ENCODE measurements around the gene POR.

POR gene

GRCh38 chr7:75987805-75988567 is 73.0 kb downstream of the POR start:
- Histone ChIP-seq H3K4me3 (no peak overlapping the region), H3K27ac (no peak overlapping the region), H3K27me3 (no peaks in the 10 kb centered on the region), H3K4me2 (no peak overlapping the region), H3K4me1 (no peaks in the 10 kb centered on the region; the same call in 1 of the 2 replicates), H4K20me1 (0 out of 2 replicates have a peak, but pooled peaks cover 4% of the 10 kb centered on the region), H3K36me3 (peaks cover 51% of the 10 kb centered on the region), H3K9ac (no peak overlapping the region), H3K9me3 (no peaks in the 10 kb centered on the region)
- TF ChIP-seq Cebpa-rat (IDR thresholded peaks at IDR 0.05): no peak

GRCh38 chr7:75988568-75989499 is 73.9 kb downstream of the POR start:
- Histone ChIP-seq H3K4me1 (peaks cover 6% of the 10 kb centered on the region; the same call in 1 of the 2 replicates), H3K36me3 (peaks cover 43% of the 10 kb centered on the region), H3K9ac (no peak overlapping the region), H3K27ac (no peak overlapping the region), H3K4me2 (no peak overlapping the region), H3K4me3 (no peak overlapping the region), H4K20me1 (0 out of 2 replicates have a peak, but pooled peaks cover 4% of the 10 kb centered on the region), H3K27me3 (no peaks in the 10 kb centered on the region), H3K9me3 (no peaks in the 10 kb centered on the region)
- TF ChIP-seq Cebpa-rat (IDR thresholded peaks at IDR 0.05): no peak

- H3K4me2 ChIP-seq: no peak overlapping the region
- H3K36me3 ChIP-seq: peaks cover 33% of the 10 kb centered on the region
- H3K27ac ChIP-seq: no peak overlapping the region
- H3K4me3 ChIP-seq: no peak overlapping the region
- H3K9ac ChIP-seq: no peak overlapping the region
- TF ChIP-seq Cebpa-rat (IDR thresholded peaks at IDR 0.05): no peak
- 0 out of 2 replicates have a peak, but pooled peaks cover 4% of the 10 kb centered on the region for H4K20me1 ChIP-seq
- no peaks in the 10 kb centered on the region for H3K27me3 ChIP-seq
- H3K4me1 ChIP-seq: peaks cover 7% of the 10 kb centered on the region; the same call in 1 of the 2 replicates
- H3K9me3 ChIP-seq: no peaks in the 10 kb centered on the region
These were observed 74.8 kb downstream of the POR start for GRCh38 chr7:75989500-75990388.

GRCh38 chr7:75991531-75992082 is 76.7 kb downstream of the POR start:
- Histone ChIP-seq H3K36me3 (peaks cover 29% of the 10 kb centered on the region), H3K27ac (no peak overlapping the region), H4K20me1 (0 out of 2 replicates have a peak, but pooled peaks cover under 1% of the 10 kb centered on the region), H3K4me2 (no peak overlapping the region), H3K4me1 (peaks cover 11% of the 10 kb centered on the region; the same call in 1 of the 2 replicates), H3K9ac (no peak overlapping the region), H3K9me3 (no peaks in the 10 kb centered on the region), H3K27me3 (no peaks in the 10 kb centered on the region), H3K4me3 (no peak overlapping the region)
- TF ChIP-seq Cebpa-rat (IDR thresholded peaks at IDR 0.05): no peak

- no peak overlapping the region for H3K4me3 ChIP-seq
- H4K20me1 ChIP-seq: no peaks in the 10 kb centered on the region
- H3K27ac ChIP-seq: no peak overlapping the region
- no peak overlapping the region for H3K4me2 ChIP-seq
- no peak for TF ChIP-seq Cebpa-rat (IDR thresholded peaks at IDR 0.05)
- H3K9me3 ChIP-seq: no peaks in the 10 kb centered on the region
- H3K36me3 ChIP-seq: peaks cover 29% of the 10 kb centered on the region
- H3K27me3 ChIP-seq: no peaks in the 10 kb centered on the region
- H3K4me1 ChIP-seq: peaks cover 17% of the 10 kb centered on the region
- H3K9ac ChIP-seq: no peak overlapping the region
These were observed 77.3 kb downstream of the POR start for GRCh38 chr7:75992083-75992755.

- H3K9ac ChIP-seq: peak overlapping the region; percentile 81
- no peaks in the 10 kb centered on the region; the same call in 1 of the 2 replicates for H3K9me3 ChIP-seq
- no peak for TF ChIP-seq Cebpa-rat (IDR thresholded peaks at IDR 0.05)
- H4K20me1 ChIP-seq: no peaks in the 10 kb centered on the region
- peaks cover 21% of the 10 kb centered on the region for H3K4me1 ChIP-seq
- H3K4me2 ChIP-seq: peak overlapping the region; percentile 100
- peak overlapping the region; percentile 88 for H3K4me3 ChIP-seq
- peak overlapping the region; percentile 49 for H3K27ac ChIP-seq
- H3K36me3 ChIP-seq: peaks cover 31% of the 10 kb centered on the region
- H3K27me3 ChIP-seq: no peaks in the 10 kb centered on the region
These were observed 78.9 kb downstream of the POR start for GRCh38 chr7:75993689-75994387.

- peaks cover 36% of the 10 kb centered on the region for H3K36me3 ChIP-seq
- H3K9ac ChIP-seq: peak within 1 kb of the TSS; percentile 81
- H4K20me1 ChIP-seq: no peaks in the 10 kb centered on the region
- no peak for TF ChIP-seq Cebpa-rat (IDR thresholded peaks at IDR 0.05)
- peak within 1 kb of the TSS; percentile 88 for H3K4me3 ChIP-seq
- peaks cover 21% of the 10 kb centered on the region for H3K4me1 ChIP-seq
- H3K4me2 ChIP-seq: peak within 1 kb of the TSS; percentile 100
- no peaks in the 10 kb centered on the region for H3K27me3 ChIP-seq
- H3K27ac ChIP-seq: peak within 1 kb of the TSS; percentile 49
- H3K9me3 ChIP-seq: no peaks in the 10 kb centered on the region; the same call in 1 of the 2 replicates
These were observed 79.6 kb downstream of the POR start, which contains the start of gene TMEM120A for GRCh38 chr7:75994388-75995051. TMEM120A (minus strand) TSS chr7:75994595; CDS start chr7:75994570, 25 bp downstream.
